IMR-90 (cell line): Measurements from ENCODE around the gene PIK3CB. TPM values are rescaled to one million over a fixed set of nuclear protein-coding genes. Genes with fewer than 3 reads are reported as not detected.

ENCODE experiments used
- ATAC-seq: fragments of 200-7000 bp; cut with Tn5 transposase; 2 replicates; pipeline ENCODE4 v1.9.1; 2020; ENCODE audit warnings: low read depth, mild to moderate bottlenecking, moderate library complexity
- BruUV-seq: library from RNA; stranded (reverse); fragments of 400-500 nt; replicated peaks from 2 replicates; lab custom pipeline; 2021; lab: Mats Ljungman, UMichigan
- CTCF ChIA-PET: fragments of 300-600 bp; formaldehyde crosslinking; extraction: SDS; loops from one replicate; lab custom pipeline; 2021; ENCODE audit warnings: antibody characterized with exemption; lab: Yijun Ruan, JAX
- POLR2A ChIA-PET: fragments of 300-600 bp; sonication (Branson Sonifier 250); formaldehyde crosslinking; loops from one replicate; lab custom pipeline; 2022; ENCODE audit warnings: antibody characterized with exemption; ENCODE audit not compliant: unreplicated experiment; lab: Charles Lee
- DNase-seq: peaks from one replicate; pipeline ENCODE4 v3.0.0; 2013
- H2AFZ ChIP-seq: replicated peaks from 2 replicates; pipeline ENCODE3; 2013; ENCODE audit warnings: low read length, mild to moderate bottlenecking; ENCODE audit not compliant: poor library complexity
- H2AK5ac ChIP-seq: 2 replicates; pipeline ENCODE4 v1.6.1; 2013; ENCODE audit warnings: low read depth, low read length, inconsistent platforms
- H2AK9ac ChIP-seq: replicated peaks from 2 replicates; pipeline ENCODE3; 2013; ENCODE audit warnings: mild to moderate bottlenecking, low read depth, low read length, moderate library complexity; ENCODE audit not compliant: poor library complexity
- H2BK120ac ChIP-seq: 2 replicates; pipeline ENCODE4 v1.6.1; 2013; ENCODE audit warnings: low read depth, low read length, inconsistent platforms
- H2BK15ac ChIP-seq: 3 replicates; pipeline ENCODE4 v1.6.1; 2013; ENCODE audit warnings: low read depth, low read length, inconsistent platforms
- H2BK20ac ChIP-seq: 2 replicates; pipeline ENCODE4 v1.6.1; 2013; ENCODE audit warnings: low read depth, mild to moderate bottlenecking, inconsistent platforms, low read length, moderate library complexity
- H2BK5ac ChIP-seq: 2 replicates; pipeline ENCODE4 v1.6.1; 2013; ENCODE audit warnings: mild to moderate bottlenecking, low read depth, low read length, inconsistent platforms; ENCODE audit not compliant: poor library complexity, severe bottlenecking
- H3K14ac ChIP-seq: replicated peaks from 2 replicates; pipeline ENCODE4 v1.6.1; 2013; ENCODE audit warnings: low read depth, low read length, inconsistent platforms
- H3K18ac ChIP-seq: 2 replicates; pipeline ENCODE4 v1.6.1; 2013; ENCODE audit warnings: low read depth, low read length, control low read depth
- H3K23ac ChIP-seq: 2 replicates; pipeline ENCODE4 v1.6.1; 2013; ENCODE audit warnings: low read depth, low read length, inconsistent platforms
- H3K27ac ChIP-seq: 2 replicates; pipeline ENCODE4 v1.5.1; 2013; ENCODE audit warnings: mild to moderate bottlenecking, control low read depth, low read length; ENCODE audit not compliant: insufficient read depth
- H3K27me3 ChIP-seq: 2 replicates; pipeline ENCODE4 v1.6.1; 2013; ENCODE audit warnings: low read length; ENCODE audit not compliant: control insufficient read depth, insufficient read depth
- H3K36me3 ChIP-seq: 2 replicates; pipeline ENCODE4 v1.6.1; 2013; ENCODE audit warnings: low read length, mixed read lengths; ENCODE audit not compliant: control insufficient read depth, insufficient read depth
- H3K4ac ChIP-seq: 2 replicates; pipeline ENCODE4 v1.6.1; 2013; ENCODE audit warnings: low read depth, low read length, inconsistent platforms
- H3K4me1 ChIP-seq: 2 replicates; pipeline ENCODE4 v1.6.1; 2013; ENCODE audit warnings: low read length, mixed read lengths; ENCODE audit not compliant: control insufficient read depth, insufficient read depth
- H3K4me2 ChIP-seq: 2 replicates; pipeline ENCODE4 v1.6.1; 2013; ENCODE audit warnings: low read depth, mild to moderate bottlenecking, control low read depth, low read length, moderate library complexity
- H3K4me3 ChIP-seq: 2 replicates; pipeline ENCODE4 v1.5.1; 2013; ENCODE audit warnings: low read depth, mild to moderate bottlenecking, control low read depth, low read length, moderate library complexity; ENCODE audit not compliant: insufficient read depth
- H3K56ac ChIP-seq: 2 replicates; pipeline ENCODE4 v1.6.1; 2013; ENCODE audit warnings: low read length, inconsistent platforms; ENCODE audit not compliant: insufficient read depth; ENCODE audit errors: extremely low read depth
- H3K79me1 ChIP-seq, 2 experiments: 2 replicates each; pipeline ENCODE4 v1.6.1; 2013; ENCODE audit warnings: low read length in 2 of 2, inconsistent platforms in 1 of 2, low read depth in 1 of 2
- H3K9ac ChIP-seq: 2 replicates; pipeline ENCODE4 v1.6.1; 2013; ENCODE audit warnings: low read depth, low read length, control low read depth
- H3K9me1 ChIP-seq: 2 replicates; pipeline ENCODE4 v1.6.1; 2013; ENCODE audit warnings: low read length, inconsistent platforms; ENCODE audit not compliant: insufficient read depth
- H3K9me3 ChIP-seq: 2 replicates; pipeline ENCODE4 v1.6.1; 2013; ENCODE audit warnings: low read length; ENCODE audit not compliant: control insufficient read depth, insufficient read depth
- H4K20me1 ChIP-seq: 2 replicates; pipeline ENCODE4 v1.6.1; 2013; ENCODE audit warnings: low read length, inconsistent platforms; ENCODE audit not compliant: insufficient read depth
- H4K5ac ChIP-seq: 2 replicates; pipeline ENCODE4 v1.6.1; 2013; ENCODE audit warnings: mild to moderate bottlenecking, low read depth, low read length, control low read depth
- H4K8ac ChIP-seq, 2 experiments: 2 replicates each; pipeline ENCODE4 v1.6.1; 2013; ENCODE audit warnings: low read depth in 2 of 2, low read length in 2 of 2, control low read depth in 1 of 2, inconsistent platforms in 1 of 2
- H4K91ac ChIP-seq: 2 replicates; pipeline ENCODE4 v1.6.1; 2013; ENCODE audit warnings: low read depth, low read length, inconsistent platforms; ENCODE audit not compliant: insufficient read depth
- BHLHE40 ChIP-seq: fragments of 150-350 bp; IDR thresholded peaks from 2 replicates; pipeline ENCODE4 v1.6.1; 2016; ENCODE audit warnings: mild to moderate bottlenecking, low read depth, low read length
- CEBPB ChIP-seq: IDR thresholded peaks from 2 replicates; pipeline ENCODE4 v1.6.1; 2012; ENCODE audit warnings: low read depth, low read length, improper control_type of control experiment
- CHD1 ChIP-seq: IDR thresholded peaks from 2 replicates; pipeline ENCODE4 v1.6.1; 2012; ENCODE audit warnings: low read depth, low read length, improper control_type of control experiment
- CTCF ChIP-seq: conservative IDR thresholded peaks from 2 replicates; pipeline ENCODE4 v1.5.1; 2012; ENCODE audit warnings: mild to moderate bottlenecking, low read depth, low read length, improper control_type of control experiment
- ELK1 ChIP-seq: fragments of 150-350 bp; IDR thresholded peaks from 2 replicates; pipeline ENCODE4 v1.6.1; 2016; ENCODE audit warnings: low read depth, mild to moderate bottlenecking, low read length, moderate library complexity, borderline replicate concordance
- FOS ChIP-seq: fragments of 150-350 bp; IDR thresholded peaks from 2 replicates; pipeline ENCODE4 v1.6.1; 2016; ENCODE audit warnings: low read depth, low read length
- MAFK ChIP-seq: IDR thresholded peaks from 2 replicates; pipeline ENCODE4 v1.6.1; 2012; ENCODE audit warnings: low read depth, low read length, improper control_type of control experiment
- MAZ ChIP-seq: IDR thresholded peaks from 2 replicates; pipeline ENCODE4 v1.6.1; 2012; ENCODE audit warnings: low read depth, mild to moderate bottlenecking, low read length, improper control_type of control experiment, moderate library complexity, borderline replicate concordance
- MXI1 ChIP-seq: IDR thresholded peaks from 2 replicates; pipeline ENCODE4 v1.6.1; 2012; ENCODE audit warnings: low read depth, mild to moderate bottlenecking, low read length, moderate library complexity, borderline replicate concordance
- NFE2L2 ChIP-seq: fragments of 150-350 bp; IDR thresholded peaks from 2 replicates; pipeline ENCODE4 v1.6.1; 2016; ENCODE audit warnings: low read depth, mild to moderate bottlenecking, low read length
- POLR2A ChIP-seq: IDR thresholded peaks from 2 replicates; pipeline ENCODE4 v1.6.1; 2012; ENCODE audit warnings: mild to moderate bottlenecking, low read depth, low read length
- RAD21 ChIP-seq: IDR thresholded peaks from 2 replicates; pipeline ENCODE4 v1.6.1; 2012; ENCODE audit warnings: low read length, improper control_type of control experiment
- RCOR1 ChIP-seq: IDR thresholded peaks from 2 replicates; pipeline ENCODE4 v1.6.1; 2012; ENCODE audit warnings: mild to moderate bottlenecking, low read length, improper control_type of control experiment; ENCODE audit not compliant: insufficient replicate concordance
- RFX5 ChIP-seq: IDR thresholded peaks from 2 replicates; pipeline ENCODE4 v1.8.0; 2012; ENCODE audit warnings: low read depth, mild to moderate bottlenecking, low read length, moderate library complexity
- SMC3 ChIP-seq: fragments of 150-350 bp; IDR thresholded peaks from 2 replicates; pipeline ENCODE4 v1.6.1; 2016; ENCODE audit warnings: low read depth, mild to moderate bottlenecking, antibody characterized with exemption, low read length, moderate library complexity
- WGBS, 2 experiments: methylation state at CpG; one replicate each; pipeline versions ENCODE4 v1.1.5 to v1.1.7; 2013; ENCODE audit warnings: missing lambda C conversion rate in 2 of 2; ENCODE audit not compliant: insufficient read length in 1 of 2; ENCODE audit errors: extremely low coverage in 2 of 2; 5-methylcytosine and 5-hydroxymethylcytosine counted together
- dilution Hi-C: fragments of 300-500 bp; cut with HindIII; formaldehyde crosslinking; loops from one replicate; pipeline ENCODE4 v1.14.3; 2018; ENCODE audit warnings: low sequenced_read_pairs; ENCODE audit not compliant: unreplicated experiment
- in situ Hi-C: fragments of 300-500 bp; cut with MboI; formaldehyde crosslinking; loops from 3 replicates; pipeline ENCODE4 v1.14.3; 2019; ENCODE audit warnings: low sequenced_read_pairs, inconsistent platforms, mixed read lengths
- intact Hi-C: fragments of 100-400 bp; cut with micrococcal nuclease; formaldehyde crosslinking; loops from 2 replicates; pipeline ENCODE4 v1.10.0; 2022
- polyA plus RNA-seq, 3 experiments: library from polyadenylated mRNA; depleted of rRNA; stranded (reverse); fragments of >200 nt; gene quantifications; 2 replicates each; pipeline ENCODE4 v1.2.3, GENCODE V29; 2012; ENCODE audit warnings: low replicate concordance in 1 of 3
- total RNA-seq: library from RNA; depleted of rRNA; stranded (reverse); fragments of >200 nt; gene quantifications from 2 replicates; pipeline ENCODE4 v1.2.3, GENCODE V29; 2012
- TF ChIP-seq, protein P1 (sequence below): fragments of 150-350 bp; IDR thresholded peaks from 2 replicates; pipeline ENCODE4 v1.6.1; 2017; ENCODE audit warnings: mild to moderate bottlenecking, antibody characterized with exemption, low read length, low read depth

The PIK3CB gene
- total and polyA plus RNA-seq, 2 of the 4 experiments (the other 2 are of a cell fraction) = 6.3 to 6.8 TPM

- no peaks in the 10 kb centered on the region for H3K36me3 ChIP-seq
- H3K4me1 ChIP-seq = peaks cover 2% of the 10 kb centered on the region; the same call in 1 of the 2 replicates
- ChIA-PET CTCF (interaction anchor here (0.7 to 2.3 kb wide), 2 partner anchors 25 to 67 kb away, joined by 3 to 9 read pairs; no protein-coding TSS in a partner anchor), POLR2A (no interaction called here)
- H4K91ac ChIP-seq = no peak overlapping the region
- DNase-seq (no peak), ATAC-seq (no peak)
- no peak overlapping the region for H3K9ac ChIP-seq
- no peak overlapping the region for H3K4me3 ChIP-seq
- in situ Hi-C loops = no loop called here
- H3K14ac ChIP-seq = no peak overlapping the region
- no peak overlapping the region for H2AK5ac ChIP-seq
- no peaks in the 10 kb centered on the region for H3K9me3 ChIP-seq
- no peaks in the 10 kb centered on the region for H3K79me1 ChIP-seq
- H4K5ac ChIP-seq = no peak overlapping the region
- WGBS, 2 experiments = 100% methylated on average over 1 of the region's 4 CpGs; no CpG with 5 or more reads in 1 of the 2 experiments
- H3K18ac ChIP-seq = no peak overlapping the region
- no TSS peak for BruUV-seq
- H2AK9ac ChIP-seq = no peak overlapping the region
- no peaks in the 10 kb centered on the region for H3K27me3 ChIP-seq
- no peak overlapping the region for H3K4me2 ChIP-seq
- H2AFZ ChIP-seq = no peak overlapping the region
- no peak overlapping the region for H2BK120ac ChIP-seq
- H4K20me1 ChIP-seq = no peaks in the 10 kb centered on the region
- dilution Hi-C loops = no loop called here
- intact Hi-C loops = no loop called here
- H3K23ac ChIP-seq = no peak overlapping the region
- no peak overlapping the region for H3K4ac ChIP-seq
- no peak overlapping the region for H3K27ac ChIP-seq
- no peak overlapping the region for H3K56ac ChIP-seq
- H4K8ac ChIP-seq = no peak overlapping the region
- H2BK5ac ChIP-seq = no peak overlapping the region
- no peaks in the 10 kb centered on the region for H3K9me1 ChIP-seq
- H2BK15ac ChIP-seq = no peak overlapping the region
- no peak overlapping the region for H2BK20ac ChIP-seq
- TF ChIP-seq CTCF = no peak
- no peak for TF ChIP-seq POLR2A
- no peak for TF ChIP-seq MXI1
- TF ChIP-seq, protein P1, sequence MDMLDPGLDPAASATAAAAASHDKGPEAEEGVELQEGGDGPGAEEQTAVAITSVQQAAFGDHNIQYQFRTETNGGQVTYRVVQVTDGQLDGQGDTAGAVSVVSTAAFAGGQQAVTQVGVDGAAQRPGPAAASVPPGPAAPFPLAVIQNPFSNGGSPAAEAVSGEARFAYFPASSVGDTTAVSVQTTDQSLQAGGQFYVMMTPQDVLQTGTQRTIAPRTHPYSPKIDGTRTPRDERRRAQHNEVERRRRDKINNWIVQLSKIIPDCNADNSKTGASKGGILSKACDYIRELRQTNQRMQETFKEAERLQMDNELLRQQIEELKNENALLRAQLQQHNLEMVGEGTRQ = no peak
- no peak for TF ChIP-seq FOS
- TF ChIP-seq CHD1 = no peak
- TF ChIP-seq CEBPB = no peak
- no peak for TF ChIP-seq MAFK
- TF ChIP-seq RFX5 = no peak
- TF ChIP-seq RAD21 = no peak
- no peak for TF ChIP-seq BHLHE40
- no peak for TF ChIP-seq MAZ
- TF ChIP-seq NFE2L2 = no peak
- no peak for TF ChIP-seq RCOR1
- TF ChIP-seq ELK1 = no peak
- TF ChIP-seq SMC3 = no peak
Observed at GRCh38 chr3:138848696-138849095, 14.0 kb upstream of the PIK3CB start.
